Tibial artery (tissue), 4 donors: Measurements from ENCODE around the gene TMEM168.

Experiments used
- DNase-seq, 2 donors: peaks; one replicate each; pipeline ENCODE4 v3.0.0-alpha.2; 2019
- H3K27ac ChIP-seq, 2 donors: fragments of 200-600 bp; sonication (generic) in 1 of 2; 1 replicate in 1 of 2; 2 replicates in 1 of 2; pipeline ENCODE4 v1.5.1; 2018 to 2019; ENCODE audit warnings: mild to moderate bottlenecking in 1 of 2
- H3K27me3 ChIP-seq, 2 donors: fragments of 200-600 bp; sonication (generic) in 1 of 2; one replicate each; pipeline versions ENCODE4 v1.5.1 to v1.6.0; 2016 to 2019
- H3K36me3 ChIP-seq, 3 donors: fragments of 200-600 bp; sonication (generic) in 2 of 3; one replicate each; pipeline ENCODE4 v1.5.1; 2016 to 2019; ENCODE audit warnings: mild to moderate bottlenecking in 2 of 3
- H3K4me1 ChIP-seq, 4 donors: fragments of 200-600 bp; sonication (generic) in 2 of 4; 1 replicate in 3 of 4; 2 replicates in 1 of 4; pipeline ENCODE4 v1.5.1; 2016 to 2019
- H3K4me3 ChIP-seq, 2 donors: fragments of 200-600 bp; sonication (generic) in 1 of 2; 1 replicate in 1 of 2; 2 replicates in 1 of 2; pipeline ENCODE4 v1.5.1; 2018 to 2019; ENCODE audit warnings: mild to moderate bottlenecking in 2 of 2
- H3K9me3 ChIP-seq, 3 donors: fragments of 200-600 bp; sonication (generic) in 1 of 3; one replicate each; pipeline ENCODE4 v1.5.1; 2016 to 2019
- CTCF ChIP-seq, 2 experiments: fragments of 200-600 bp in 1 of 2; fragments of 450-650 bp in 1 of 2; IDR thresholded peaks; one replicate each; pipeline ENCODE4 v1.5.1; 2017 to 2019; ENCODE audit warnings: antibody characterized with exemption in 2 of 2, mild to moderate bottlenecking in 1 of 2, moderate library complexity in 1 of 2
- intact Hi-C: fragments of 100-400 bp; cut with DNase I; formaldehyde crosslinking; loops from one replicate; pipeline ENCODE4 v1.15.0; 2023; ENCODE audit warnings: low total_unique reads

The TMEM168 gene

GRCh38 chr7:112781110-112781509, 9.1 kb downstream of the TMEM168 start:
- no peak for DNase-seq
- intact Hi-C loops, result no loop called here
- TF ChIP-seq CTCF (IDR thresholded peaks at IDR 0.05), result no peak

GRCh38 chr7:112779667-112780066, 10.5 kb downstream of the TMEM168 start:
- Histone ChIP-seq H3K4me3 (no peak overlapping the region), H3K27ac (no peak overlapping the region), H3K9me3 (no peaks in the 10 kb centered on the region), H3K27me3 (no peaks in the 10 kb centered on the region), H3K36me3 (peaks cover 0 to 15% (median 3%) of the 10 kb centered on the region in 3 donors), H3K4me1 (peaks cover 0 to 7% (median 1%) of the 10 kb centered on the region in 4 donors)
- no peak for TF ChIP-seq CTCF (IDR thresholded peaks at IDR 0.05)
- intact Hi-C loops, result no loop called here
- DNase-seq, result no peak

More at GRCh38 chr7:112781110-112781509, 9.1 kb downstream of the TMEM168 start:
- Histone ChIP-seq H3K36me3 (peaks cover 0 to 16% (median 3%) of the 10 kb centered on the region in 3 donors), H3K4me1 (peaks cover 0 to 7% (median 1%) of the 10 kb centered on the region in 4 donors), H3K27ac (no peak overlapping the region), H3K4me3 (no peak overlapping the region), H3K9me3 (no peaks in the 10 kb centered on the region), H3K27me3 (no peaks in the 10 kb centered on the region)

GRCh38 chr7:112777406-112777805, 12.8 kb downstream of the TMEM168 start:
- H3K27me3 ChIP-seq, result no peaks in the 10 kb centered on the region
- no peak for TF ChIP-seq CTCF (IDR thresholded peaks at IDR 0.05)
- H3K9me3 ChIP-seq, result no peaks in the 10 kb centered on the region
- DNase-seq, result no peak
- H3K27ac ChIP-seq, result no peak overlapping the region
- no peaks in the 10 kb centered on the region for H3K36me3 ChIP-seq
- H3K4me3 ChIP-seq, result no peak overlapping the region
- intact Hi-C loops, result no loop called here
- peaks cover 0 to 7% (median 1%) of the 10 kb centered on the region in 4 donors for H3K4me1 ChIP-seq

- Histone ChIP-seq H3K9me3 (no peaks in the 10 kb centered on the region), H3K4me1 (no peaks in the 10 kb centered on the region), H3K27ac (no peak overlapping the region), H3K36me3 (peaks cover 4 to 7% (median 7%) of the 10 kb centered on the region in 3 donors), H3K4me3 (no peak overlapping the region), H3K27me3 (no peaks in the 10 kb centered on the region)
- TF ChIP-seq CTCF (IDR thresholded peaks at IDR 0.05), result no peak
- intact Hi-C loops, result no loop called here
- no peak for DNase-seq
Observed at GRCh38 chr7:112771166-112771565, 19.0 kb downstream of the TMEM168 start.

- Histone ChIP-seq H3K9me3 (no peaks in the 10 kb centered on the region), H3K27me3 (no peaks in the 10 kb centered on the region), H3K36me3 (peaks cover 4 to 7% (median 7%) of the 10 kb centered on the region in 3 donors), H3K4me3 (no peak overlapping the region), H3K4me1 (no peaks in the 10 kb centered on the region), H3K27ac (no peak overlapping the region)
- intact Hi-C loops, result no loop called here
- no peak for TF ChIP-seq CTCF (IDR thresholded peaks at IDR 0.05)
- DNase-seq, result no peak
Observed at GRCh38 chr7:112770051-112770450, 20.1 kb downstream of the TMEM168 start.

- Histone ChIP-seq H3K27me3 (no peaks in the 10 kb centered on the region), H3K9me3 (no peaks in the 10 kb centered on the region), H3K36me3 (peaks cover 4 to 7% (median 7%) of the 10 kb centered on the region in 3 donors), H3K4me1 (no peaks in the 10 kb centered on the region), H3K27ac (no peak overlapping the region), H3K4me3 (no peak overlapping the region)
- TF ChIP-seq CTCF (IDR thresholded peaks at IDR 0.05), result no peak
- intact Hi-C loops, result no loop called here
- DNase-seq, result no peak
Observed at GRCh38 chr7:112765105-112765504, 25.1 kb downstream of the TMEM168 start.
